Measurements from ENCODE around the gene DPP6.

Gene DPP6

DNA sequence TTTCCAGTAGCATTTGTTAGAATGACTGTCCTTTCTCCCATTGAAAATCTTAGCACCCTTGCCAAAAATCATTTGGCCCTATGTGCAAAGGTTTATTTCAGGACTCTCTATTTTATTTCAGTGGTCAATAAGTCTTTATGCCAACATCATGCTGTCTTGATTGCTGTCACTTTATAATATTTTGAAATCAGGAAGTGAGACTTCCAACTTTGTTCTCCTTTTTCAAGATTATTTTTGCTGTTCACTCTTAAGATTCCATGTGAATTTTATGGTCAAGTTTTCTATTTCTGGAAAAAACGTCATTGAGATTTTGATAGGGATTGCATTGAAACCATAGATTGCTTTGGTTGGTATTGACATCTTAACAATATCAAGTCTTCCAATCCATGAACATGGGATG, 885.6 kb downstream of the DPP6 start:
- DNase-seq (ENCODE audit: low read depth) = no peak

DNA sequence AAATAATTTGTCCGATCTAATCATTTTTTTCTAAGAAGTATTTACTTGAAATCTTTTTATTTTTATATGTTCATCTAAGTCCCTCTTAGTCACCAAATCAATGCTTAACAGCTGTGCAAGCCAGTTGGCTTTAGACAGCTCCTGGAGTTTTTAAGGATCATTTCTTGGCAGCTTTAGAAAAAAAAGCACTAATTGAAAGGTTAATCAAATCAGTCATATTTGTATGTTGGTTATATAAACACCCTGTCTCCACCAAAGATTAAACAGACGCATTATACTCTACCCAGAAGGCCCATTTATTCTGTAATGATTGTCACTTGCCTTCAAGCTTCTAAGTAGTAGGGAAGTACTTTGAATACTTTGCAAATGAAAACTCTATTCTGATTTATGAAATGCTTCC, 890.5 kb downstream of the DPP6 start:
- DNase-seq (ENCODE audit: low read depth) = no peak
